Neural cell (in vitro differentiated cells): Measurements from ENCODE around the gene ZSWIM6. TPM values are rescaled to one million over a fixed set of nuclear protein-coding genes. Genes with fewer than 3 reads are reported as not detected.

Source experiments
- H2AFZ ChIP-seq: fragments of 200-600, 300-800 bp; sonication (generic), shearing (Covaris generic); 2 replicates; pipeline ENCODE4 v1.6.0; 2014; ENCODE audit warnings: low read depth, mild to moderate bottlenecking, antibody characterized with exemption, low read length, moderate library complexity
- H3F3A ChIP-seq: fragments of 200-600 bp; shearing (Covaris generic); 2 replicates; pipeline ENCODE4 v1.6.1; 2016; ENCODE audit warnings: mild to moderate bottlenecking, moderate library complexity, mixed read lengths, antibody characterized with exemption, low read length; ENCODE audit not compliant: insufficient read depth, poor library complexity, severe bottlenecking
- H3K27ac ChIP-seq: fragments of 200-600, 300-800 bp; sonication (generic), shearing (Covaris generic); 2 replicates; pipeline ENCODE4 v1.5.1; 2014; ENCODE audit warnings: mild to moderate bottlenecking, low read length, moderate library complexity
- H3K27me3 ChIP-seq: fragments of 300-800, 200-600 bp; sonication (generic), shearing (Covaris generic); 2 replicates; pipeline ENCODE4 v1.6.0; 2014; ENCODE audit warnings: mild to moderate bottlenecking, low read depth, low read length, moderate library complexity; ENCODE audit not compliant: insufficient read depth
- H3K36me3 ChIP-seq: fragments of 300-800, 200-600 bp; sonication (generic), shearing (Covaris generic); 2 replicates; pipeline ENCODE4 v1.5.1; 2014; ENCODE audit warnings: mild to moderate bottlenecking, antibody characterized with exemption, low read length, moderate library complexity; ENCODE audit not compliant: insufficient read depth
- H3K4me2 ChIP-seq: fragments of 300-800, 200-600 bp; sonication (generic), shearing (Covaris generic); 2 replicates; pipeline ENCODE4 v1.6.0; 2014; ENCODE audit warnings: mild to moderate bottlenecking, low read length
- H3K4me3 ChIP-seq: fragments of 300-800, 200-600 bp; sonication (generic), shearing (Covaris generic); 2 replicates; pipeline ENCODE4 v1.5.1; 2014; ENCODE audit warnings: mild to moderate bottlenecking, low read length, moderate library complexity
- H3K79me2 ChIP-seq: fragments of 200-600 bp; shearing (Covaris generic); replicated peaks from 2 replicates; pipeline ENCODE4 v1.6.0; 2014; ENCODE audit warnings: mild to moderate bottlenecking, low read length, moderate library complexity; ENCODE audit not compliant: insufficient read depth
- H3K9ac ChIP-seq: fragments of 300-800, 200-600 bp; sonication (generic), shearing (Covaris generic); 2 replicates; pipeline ENCODE4 v1.6.1; 2016; ENCODE audit warnings: mild to moderate bottlenecking, low read length, mixed read lengths
- H3K9me2 ChIP-seq: fragments of 200-600 bp; shearing (Covaris generic); 2 replicates; pipeline ENCODE4 v1.6.1; 2016; ENCODE audit warnings: mild to moderate bottlenecking, low read length, mixed read lengths; ENCODE audit not compliant: insufficient read depth
- H3K9me3 ChIP-seq: fragments of 200-600, 300-800 bp; sonication (generic), shearing (Covaris generic); 2 replicates; pipeline ENCODE4 v1.6.1; 2016; ENCODE audit warnings: mild to moderate bottlenecking, mixed run types, low read length, moderate library complexity, mixed read lengths
- H4K20me1 ChIP-seq: fragments of 200-600 bp; shearing (Covaris generic); 2 replicates; pipeline ENCODE4 v1.6.1; 2016; ENCODE audit warnings: mild to moderate bottlenecking, mixed run types; ENCODE audit not compliant: insufficient read depth
- EP300 ChIP-seq: fragments of 450-650 bp; conservative IDR thresholded peaks from 2 replicates; pipeline ENCODE4 v1.6.1; 2014; ENCODE audit warnings: antibody characterized with exemption, mild to moderate bottlenecking, moderate library complexity; ENCODE audit not compliant: poor library complexity, severe bottlenecking
- EZH2 ChIP-seq: fragments of 200-600, 300-800 bp; shearing (Covaris generic), sonication (generic); IDR thresholded peaks from 2 replicates; pipeline ENCODE4 v1.6.1; 2014; ENCODE audit warnings: antibody characterized with exemption, low read length, borderline replicate concordance, mild to moderate bottlenecking; ENCODE audit not compliant: insufficient read depth, poor library complexity, severe bottlenecking
- MXI1 ChIP-seq: fragments of 450-650 bp; conservative IDR thresholded peaks from 2 replicates; pipeline ENCODE4 v1.6.1; 2014; ENCODE audit warnings: antibody characterized with exemption, mild to moderate bottlenecking; ENCODE audit not compliant: poor library complexity, severe bottlenecking
- POLR2AphosphoS5 ChIP-seq: IDR thresholded peaks from 2 replicates; pipeline ENCODE4 v1.6.1; 2012
- RAD21 ChIP-seq: fragments of 450-650 bp; conservative IDR thresholded peaks from 2 replicates; pipeline ENCODE4 v1.6.1; 2014; ENCODE audit warnings: antibody characterized with exemption, mild to moderate bottlenecking, moderate library complexity
- SMC3 ChIP-seq: fragments of 450-650 bp; conservative IDR thresholded peaks from 2 replicates; pipeline ENCODE4 v1.6.1; 2014; ENCODE audit warnings: antibody characterized with exemption, mild to moderate bottlenecking, moderate library complexity; ENCODE audit not compliant: poor library complexity
- TAF1 ChIP-seq: IDR thresholded peaks from 2 replicates; pipeline ENCODE4 v1.6.1; 2012; ENCODE audit warnings: low read depth
- polyA plus RNA-seq: library from polyadenylated mRNA; depleted of rRNA; stranded (reverse); fragments of >200 nt; gene quantifications from 2 replicates; pipeline ENCODE4 v1.2.3, GENCODE V29; 2014
- TF ChIP-seq, protein P1 (sequence below): fragments of 450-650 bp; IDR thresholded peaks from 2 replicates; pipeline ENCODE4 v1.5.1; 2014; ENCODE audit warnings: antibody characterized with exemption, mild to moderate bottlenecking, moderate library complexity; ENCODE audit not compliant: poor library complexity, severe bottlenecking
- TF ChIP-seq, protein P2 (sequence below): IDR thresholded peaks from 2 replicates; pipeline ENCODE4 v1.6.1; 2012; ENCODE audit warnings: borderline replicate concordance

The ZSWIM6 gene
- polyA plus RNA-seq, 1 donor from 2014 or later: 43.6 TPM

DNA sequence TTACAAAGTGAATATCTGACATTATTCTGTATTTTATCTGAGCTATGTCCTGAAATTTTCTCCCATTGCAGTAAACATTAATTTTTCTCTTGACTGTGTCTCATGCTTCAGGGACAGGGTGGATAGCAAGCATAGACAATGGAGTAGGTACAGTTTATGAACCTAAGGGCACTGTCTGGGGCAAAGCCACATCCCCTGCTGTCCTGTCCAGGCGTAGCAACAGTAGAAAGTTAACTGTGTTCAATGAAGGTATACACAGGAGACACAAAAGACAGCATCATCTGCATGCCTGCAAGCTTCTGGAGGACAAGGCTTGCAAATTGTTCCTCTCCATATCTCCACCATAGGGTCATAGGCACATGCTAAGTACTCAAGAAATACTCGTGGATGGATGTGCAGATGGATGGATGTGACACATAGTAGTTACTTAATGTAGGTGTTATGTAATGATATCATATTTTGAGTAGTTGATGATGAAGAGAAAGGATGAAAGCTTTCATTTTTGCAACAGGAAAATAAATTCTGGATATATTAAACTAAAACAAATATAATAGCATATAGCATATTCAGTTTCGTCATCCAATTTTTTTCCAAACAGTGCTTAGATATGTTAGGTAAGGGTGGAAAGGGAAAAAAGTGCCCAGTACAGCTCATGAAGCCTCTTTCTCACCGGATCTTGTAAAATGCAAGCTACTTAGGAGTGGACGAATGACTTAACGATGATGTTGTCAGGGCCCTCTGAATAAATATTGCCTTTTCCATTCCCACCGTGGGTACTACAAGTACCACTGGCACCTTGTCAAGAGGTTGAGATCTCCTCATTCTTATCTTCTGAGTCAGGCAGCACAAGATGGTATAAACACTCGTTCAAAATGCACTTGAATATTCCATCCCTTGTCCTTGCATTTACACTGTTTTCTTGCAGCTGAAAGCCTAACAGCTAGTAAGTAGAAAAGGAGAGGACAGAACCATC is 19.9 kb upstream of the ZSWIM6 start:
- Histone ChIP-seq H3K79me2 (no peaks in the 10 kb centered on the region), H3K9me3 (no peaks in the 10 kb centered on the region), H2AFZ (no peak overlapping the region), H3K4me2 (no peak overlapping the region), H3K9ac (no peak overlapping the region), H3F3A (peaks cover 3% of the 10 kb centered on the region), H3K27ac (no peak overlapping the region), H3K27me3 (no peaks in the 10 kb centered on the region), H3K36me3 (no peaks in the 10 kb centered on the region), H3K4me3 (no peak overlapping the region), H3K9me2 (no peaks in the 10 kb centered on the region), H4K20me1 (no peaks in the 10 kb centered on the region)
- no peak for TF ChIP-seq POLR2AphosphoS5

DNA sequence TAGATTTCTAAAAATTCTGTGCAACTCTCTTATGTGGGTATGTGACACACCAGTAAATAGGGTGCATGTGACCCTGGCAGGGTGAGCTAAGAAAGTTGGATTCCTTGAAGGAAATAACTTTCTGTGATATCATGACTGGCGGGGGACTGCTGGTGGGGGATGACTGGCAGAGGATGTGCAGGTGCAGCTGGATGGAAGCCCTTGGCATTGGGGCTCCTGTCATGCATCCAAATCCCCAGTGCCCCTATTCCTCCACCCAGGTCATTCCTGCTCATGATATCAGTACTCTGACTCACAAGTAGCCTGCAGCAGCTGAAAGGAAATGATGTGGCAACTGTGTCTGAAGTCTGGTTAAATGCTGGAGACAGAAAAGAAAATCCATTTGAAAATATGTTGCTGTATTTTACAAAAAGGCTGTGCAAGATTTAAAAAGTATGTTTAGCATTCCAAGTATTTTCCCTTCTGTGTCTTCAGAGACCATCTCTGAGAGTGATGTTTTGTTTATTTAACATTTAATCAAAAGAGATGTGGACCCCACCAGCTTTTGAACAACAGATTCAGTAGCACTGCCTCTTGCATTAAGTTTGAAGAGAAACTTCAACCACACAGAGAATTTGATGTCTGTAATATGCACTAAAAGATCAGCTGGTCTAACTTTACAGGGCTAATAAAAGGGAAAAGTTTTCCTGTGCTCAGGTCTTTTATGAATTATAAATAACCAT is 17.9 kb upstream of the ZSWIM6 start:
- Histone ChIP-seq H3K9me3 (no peaks in the 10 kb centered on the region), H3K27ac (no peak overlapping the region), H3K27me3 (no peaks in the 10 kb centered on the region), H3F3A (peaks cover 3% of the 10 kb centered on the region), H3K4me3 (no peak overlapping the region), H4K20me1 (no peaks in the 10 kb centered on the region), H3K9me2 (no peaks in the 10 kb centered on the region), H3K79me2 (no peaks in the 10 kb centered on the region), H3K9ac (no peak overlapping the region), H3K36me3 (no peaks in the 10 kb centered on the region), H3K4me2 (no peak overlapping the region), H2AFZ (no peak overlapping the region)
- no peak for TF ChIP-seq MXI1
- TF ChIP-seq POLR2AphosphoS5: no peak
- TF ChIP-seq EZH2: no peak
- no peak for TF ChIP-seq RAD21
- TF ChIP-seq, protein P1, sequence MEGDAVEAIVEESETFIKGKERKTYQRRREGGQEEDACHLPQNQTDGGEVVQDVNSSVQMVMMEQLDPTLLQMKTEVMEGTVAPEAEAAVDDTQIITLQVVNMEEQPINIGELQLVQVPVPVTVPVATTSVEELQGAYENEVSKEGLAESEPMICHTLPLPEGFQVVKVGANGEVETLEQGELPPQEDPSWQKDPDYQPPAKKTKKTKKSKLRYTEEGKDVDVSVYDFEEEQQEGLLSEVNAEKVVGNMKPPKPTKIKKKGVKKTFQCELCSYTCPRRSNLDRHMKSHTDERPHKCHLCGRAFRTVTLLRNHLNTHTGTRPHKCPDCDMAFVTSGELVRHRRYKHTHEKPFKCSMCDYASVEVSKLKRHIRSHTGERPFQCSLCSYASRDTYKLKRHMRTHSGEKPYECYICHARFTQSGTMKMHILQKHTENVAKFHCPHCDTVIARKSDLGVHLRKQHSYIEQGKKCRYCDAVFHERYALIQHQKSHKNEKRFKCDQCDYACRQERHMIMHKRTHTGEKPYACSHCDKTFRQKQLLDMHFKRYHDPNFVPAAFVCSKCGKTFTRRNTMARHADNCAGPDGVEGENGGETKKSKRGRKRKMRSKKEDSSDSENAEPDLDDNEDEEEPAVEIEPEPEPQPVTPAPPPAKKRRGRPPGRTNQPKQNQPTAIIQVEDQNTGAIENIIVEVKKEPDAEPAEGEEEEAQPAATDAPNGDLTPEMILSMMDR: no peak
- TF ChIP-seq, protein P2, sequence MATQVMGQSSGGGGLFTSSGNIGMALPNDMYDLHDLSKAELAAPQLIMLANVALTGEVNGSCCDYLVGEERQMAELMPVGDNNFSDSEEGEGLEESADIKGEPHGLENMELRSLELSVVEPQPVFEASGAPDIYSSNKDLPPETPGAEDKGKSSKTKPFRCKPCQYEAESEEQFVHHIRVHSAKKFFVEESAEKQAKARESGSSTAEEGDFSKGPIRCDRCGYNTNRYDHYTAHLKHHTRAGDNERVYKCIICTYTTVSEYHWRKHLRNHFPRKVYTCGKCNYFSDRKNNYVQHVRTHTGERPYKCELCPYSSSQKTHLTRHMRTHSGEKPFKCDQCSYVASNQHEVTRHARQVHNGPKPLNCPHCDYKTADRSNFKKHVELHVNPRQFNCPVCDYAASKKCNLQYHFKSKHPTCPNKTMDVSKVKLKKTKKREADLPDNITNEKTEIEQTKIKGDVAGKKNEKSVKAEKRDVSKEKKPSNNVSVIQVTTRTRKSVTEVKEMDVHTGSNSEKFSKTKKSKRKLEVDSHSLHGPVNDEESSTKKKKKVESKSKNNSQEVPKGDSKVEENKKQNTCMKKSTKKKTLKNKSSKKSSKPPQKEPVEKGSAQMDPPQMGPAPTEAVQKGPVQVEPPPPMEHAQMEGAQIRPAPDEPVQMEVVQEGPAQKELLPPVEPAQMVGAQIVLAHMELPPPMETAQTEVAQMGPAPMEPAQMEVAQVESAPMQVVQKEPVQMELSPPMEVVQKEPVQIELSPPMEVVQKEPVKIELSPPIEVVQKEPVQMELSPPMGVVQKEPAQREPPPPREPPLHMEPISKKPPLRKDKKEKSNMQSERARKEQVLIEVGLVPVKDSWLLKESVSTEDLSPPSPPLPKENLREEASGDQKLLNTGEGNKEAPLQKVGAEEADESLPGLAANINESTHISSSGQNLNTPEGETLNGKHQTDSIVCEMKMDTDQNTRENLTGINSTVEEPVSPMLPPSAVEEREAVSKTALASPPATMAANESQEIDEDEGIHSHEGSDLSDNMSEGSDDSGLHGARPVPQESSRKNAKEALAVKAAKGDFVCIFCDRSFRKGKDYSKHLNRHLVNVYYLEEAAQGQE: no peak
- no peak for TF ChIP-seq TAF1
- TF ChIP-seq EP300: no peak
- TF ChIP-seq SMC3: no peak
